Stimulated activated naive CD4-positive, alpha-beta T cell treated with Interleukin-2 at 50 U/mL for 16 hours (primary cell): ENCODE results near the gene IGSF3.
A peak's percentile ranks its signal among the peaks of the same experiment; 100 is the strongest.

ENCODE experiments used
- DNase-seq: peaks from one replicate; lab custom pipeline; 2025; lab: John Stamatoyannopoulos, UW

IGSF3 gene

GRCh38 chr1:116667575-116668105 is at the start of gene IGSF3:
IGSF3 (minus strand) TSS chr1:116667733; CDS start chr1:116666326, 1,407 bp downstream.
- DNase-seq = peak; percentile 52

GRCh38 chr1:116717318-116717717 is 49.8 kb upstream of the IGSF3 start:
- no peak for DNase-seq

- no peak for DNase-seq
Measured at GRCh38 chr1:116716391-116716790, 48.9 kb upstream of the IGSF3 start.

- DNase-seq = no peak
Measured at GRCh38 chr1:116713474-116713873, 45.9 kb upstream of the IGSF3 start.

- DNase-seq = no peak
Measured at GRCh38 chr1:116712510-116712909, 45.0 kb upstream of the IGSF3 start.

- no peak for DNase-seq
Measured at GRCh38 chr1:116711263-116711840, 43.8 kb upstream of the IGSF3 start.

GRCh38 chr1:116710420-116711262 is 43.1 kb upstream of the IGSF3 start:
- no peak for DNase-seq

GRCh38 chr1:116709666-116710167 is 42.2 kb upstream of the IGSF3 start:
- DNase-seq = no peak

GRCh38 chr1:116708255-116708900 is 40.8 kb upstream of the IGSF3 start:
- no peak for DNase-seq

GRCh38 chr1:116706841-116707240 is 39.3 kb upstream of the IGSF3 start:
- DNase-seq = no peak

- no peak for DNase-seq
Measured at GRCh38 chr1:116706123-116706522, 38.6 kb upstream of the IGSF3 start.

GRCh38 chr1:116704278-116704677 is 36.7 kb upstream of the IGSF3 start:
- no peak for DNase-seq

GRCh38 chr1:116699605-116700004 is 32.1 kb upstream of the IGSF3 start:
- DNase-seq = no peak

GRCh38 chr1:116698244-116698595 is 30.7 kb upstream of the IGSF3 start:
- no peak for DNase-seq

- DNase-seq = no peak
Measured at GRCh38 chr1:116697548-116698243, 30.2 kb upstream of the IGSF3 start.

GRCh38 chr1:116694524-116694923 is 27.0 kb upstream of the IGSF3 start:
- DNase-seq = no peak

GRCh38 chr1:116693759-116694480 is 26.4 kb upstream of the IGSF3 start:
- no peak for DNase-seq

GRCh38 chr1:116692879-116693278 is 25.3 kb upstream of the IGSF3 start:
- DNase-seq = no peak

- no peak for DNase-seq
Measured at GRCh38 chr1:116690849-116691406, 23.4 kb upstream of the IGSF3 start.

- no peak for DNase-seq
Measured at GRCh38 chr1:116690396-116690848, 22.9 kb upstream of the IGSF3 start.
